Left renal pelvis (tissue), 4 donors: ENCODE results near the gene UBXN6. TPM values are rescaled to one million over a fixed set of nuclear protein-coding genes. Genes with fewer than 3 reads are reported as not detected.

Source experiments
- DNase-seq, 4 donors: peaks; one replicate each; pipeline ENCODE4 v3.0.0-alpha.2; 2013; ENCODE audit warnings: low read depth in 4 of 4, low spot score in 3 of 4
- polyA plus RNA-seq, 4 donors: library from polyadenylated mRNA; unstranded; fragments of 120-200 nt; gene quantifications; one replicate each; pipeline ENCODE4 v1.2.1, GENCODE V29; 2013; ENCODE audit not compliant: insufficient read length in 4 of 4

The UBXN6 gene
- polyA plus RNA-seq, 4 donors = 82.7 to 125 (median 89.8) TPM

GRCh38 chr19:4456843-4457653 is 546 bp downstream of the UBXN6 start:
- peak in 3 of 4 donors; percentile 38 to 60 (median 39) for DNase-seq

- no peak for DNase-seq
Measured at GRCh38 chr19:4456476-4456842, 1.1 kb downstream of the UBXN6 start.

- peak in 3 of 4 donors; percentile 53 to 65 (median 55) for DNase-seq
Measured at GRCh38 chr19:4455719-4456475, 1.7 kb downstream of the UBXN6 start.

DNA sequence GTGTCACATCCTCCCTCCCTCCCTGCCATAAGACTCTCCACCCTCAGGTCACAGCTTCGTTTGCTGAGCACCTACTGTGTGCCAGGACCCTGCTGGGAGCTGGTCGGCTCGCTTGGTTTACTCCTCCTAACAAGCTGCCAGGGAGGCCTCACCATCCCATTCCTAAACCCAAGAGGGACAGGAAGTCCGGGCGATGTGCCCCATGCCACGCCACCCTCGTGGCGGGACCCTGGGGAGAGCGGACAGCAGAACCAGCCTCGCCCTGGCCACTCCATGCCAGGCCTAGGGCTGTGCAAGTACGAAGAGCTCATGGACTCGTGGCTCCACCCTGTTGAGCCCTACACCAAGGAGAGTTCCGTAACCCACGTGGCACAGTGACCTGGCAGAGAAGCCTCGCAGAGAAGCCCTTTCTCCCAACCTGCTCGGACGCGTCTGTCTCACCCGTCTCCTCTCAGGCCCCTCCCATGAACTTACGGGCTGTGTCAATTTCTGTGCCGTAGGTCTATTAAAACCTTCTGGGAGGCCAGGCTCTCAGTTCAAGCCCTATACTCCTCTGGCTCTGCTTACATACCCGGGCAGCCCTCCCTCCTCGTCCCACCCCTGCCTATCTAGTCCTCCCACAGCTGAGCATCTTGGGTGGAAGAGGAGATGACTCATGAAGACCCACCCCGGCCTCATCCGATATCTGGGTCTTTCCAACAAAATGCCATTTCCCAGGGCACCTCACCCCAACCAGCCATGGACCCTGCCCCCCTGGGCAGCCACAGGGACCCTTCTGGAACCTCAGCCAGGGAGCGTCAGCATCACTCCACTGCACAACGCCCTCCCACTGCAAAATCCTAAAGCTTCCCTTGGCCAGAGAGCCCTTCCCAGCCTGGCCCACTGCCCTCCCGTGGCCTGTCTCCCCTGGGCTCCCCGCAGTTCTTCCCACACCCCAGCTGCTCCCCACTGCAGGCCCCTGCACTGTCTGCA is 2.6 kb downstream of the UBXN6 start:
- DNase-seq = no peak

DNA sequence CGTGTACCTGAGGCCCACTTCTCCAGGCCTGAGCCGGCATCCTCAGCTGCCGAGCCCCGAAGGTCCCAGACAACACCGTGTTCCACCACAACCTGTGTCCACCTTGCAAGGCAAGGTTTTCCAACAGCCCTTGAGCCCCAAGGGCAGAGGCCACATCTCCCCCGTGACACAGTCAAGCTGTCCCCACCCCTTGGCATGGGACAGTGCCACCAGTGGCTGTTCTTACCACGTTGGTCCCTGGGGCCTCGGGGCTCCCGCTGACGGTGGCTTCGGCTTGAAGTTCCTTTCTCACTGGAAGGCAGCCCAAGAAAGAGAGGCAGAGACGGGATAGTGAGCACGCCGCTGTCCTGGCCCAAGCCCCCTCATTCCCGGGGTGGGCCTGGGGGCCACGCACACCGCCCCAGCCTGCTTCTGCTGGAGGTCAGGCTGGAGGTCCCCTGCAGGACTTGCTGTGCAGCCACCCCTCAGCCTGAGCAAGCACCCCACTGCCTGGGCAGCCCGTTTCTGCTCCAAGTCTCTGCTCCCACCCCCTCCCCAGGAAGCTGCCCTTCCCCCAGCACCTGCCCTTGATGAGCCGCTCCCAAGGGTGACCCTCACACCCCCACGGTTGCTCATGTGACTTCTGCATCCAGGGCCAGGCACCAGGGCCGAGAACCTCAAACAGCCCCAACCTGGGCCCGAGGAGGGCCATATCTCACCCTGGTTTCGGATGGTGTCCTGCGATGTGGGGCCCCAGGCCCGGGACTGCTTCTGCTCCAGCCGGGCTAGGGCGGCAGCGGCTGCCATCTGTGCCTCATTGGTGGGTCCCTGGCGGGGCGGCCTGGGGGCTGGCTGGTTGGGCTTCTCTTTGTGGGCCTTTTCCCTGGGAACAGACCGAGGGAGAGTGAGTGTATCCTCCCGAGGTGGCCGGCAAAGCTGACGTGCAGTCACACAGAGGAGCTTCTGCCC is 4.1 kb downstream of the UBXN6 start:
- DNase-seq = no peak

GRCh38 chr19:4452230-4452990 is 5.2 kb downstream of the UBXN6 start:
- no peak for DNase-seq

DNA sequence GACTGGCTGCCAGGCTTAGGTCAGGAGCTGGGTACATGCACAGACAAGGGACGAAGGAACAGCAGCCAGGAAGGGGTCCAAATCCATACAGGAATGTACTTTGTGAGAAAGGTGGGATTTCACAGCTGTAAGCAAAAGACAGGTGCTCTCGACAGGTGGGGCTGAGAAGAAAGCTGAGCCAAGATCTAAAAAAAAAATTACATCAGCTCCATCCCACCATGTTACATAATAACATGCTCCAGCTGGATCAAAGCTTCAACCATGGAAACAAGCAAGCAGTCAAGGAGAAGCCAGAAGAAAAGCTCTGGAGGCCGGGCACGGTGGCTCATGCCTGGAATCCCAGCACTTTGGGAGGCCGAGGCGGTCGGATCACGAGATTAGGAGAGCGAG is 8.0 kb downstream of the UBXN6 start:
- DNase-seq = no peak

- no peak for DNase-seq
Measured at GRCh38 chr19:4449022-4449638, 8.5 kb downstream of the UBXN6 start.

GRCh38 chr19:4448147-4448985 is 9.2 kb downstream of the UBXN6 start:
- no peak for DNase-seq

DNA sequence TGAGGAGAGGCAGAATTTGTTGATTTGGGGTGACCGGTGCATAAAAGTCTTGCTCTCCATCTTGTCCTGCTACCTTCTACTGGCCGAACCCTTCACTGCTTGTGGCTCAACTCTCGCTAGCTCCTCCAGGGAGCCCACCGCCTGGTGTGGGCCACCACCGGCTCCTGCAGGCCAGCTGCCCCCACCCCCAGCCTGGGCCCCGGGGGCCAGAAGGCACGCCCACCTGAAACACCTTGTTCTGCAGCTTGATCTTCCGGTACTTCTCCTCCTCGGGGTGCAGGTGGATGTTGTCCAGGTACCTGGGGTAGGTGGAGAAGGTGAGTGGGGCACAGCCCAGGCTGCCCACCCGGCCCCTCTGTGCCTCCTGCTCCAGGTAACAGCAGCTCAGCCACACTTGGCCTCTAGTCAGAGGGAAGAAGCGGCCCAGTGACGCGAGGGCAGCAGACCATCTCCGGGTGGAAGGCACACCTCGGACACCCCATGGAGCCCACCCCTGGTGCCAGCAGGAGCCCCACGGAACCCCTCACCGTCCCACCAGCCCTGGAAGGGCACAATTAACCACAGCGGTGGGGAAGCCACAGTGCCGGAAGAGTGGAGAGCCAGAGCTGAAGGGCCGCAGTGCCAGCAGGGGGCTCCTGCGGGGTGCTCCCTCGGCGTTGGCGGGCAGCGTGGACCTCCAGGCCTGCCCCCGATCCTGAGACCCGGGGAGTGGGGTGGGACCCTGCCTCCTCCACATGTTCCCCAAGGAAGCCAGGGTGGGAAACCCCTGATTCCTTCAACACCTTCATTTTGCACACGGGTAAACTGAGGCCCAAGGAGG is 10.1 kb downstream of the UBXN6 start:
- DNase-seq = no peak

- no peak for DNase-seq
Measured at GRCh38 chr19:4446704-4447200, 10.8 kb downstream of the UBXN6 start.

GRCh38 chr19:4445963-4446703 is 11.5 kb downstream of the UBXN6 start:
- DNase-seq = no peak

GRCh38 chr19:4444765-4445741 is 12.5 kb downstream of the UBXN6 start:
- no peak for DNase-seq

DNA sequence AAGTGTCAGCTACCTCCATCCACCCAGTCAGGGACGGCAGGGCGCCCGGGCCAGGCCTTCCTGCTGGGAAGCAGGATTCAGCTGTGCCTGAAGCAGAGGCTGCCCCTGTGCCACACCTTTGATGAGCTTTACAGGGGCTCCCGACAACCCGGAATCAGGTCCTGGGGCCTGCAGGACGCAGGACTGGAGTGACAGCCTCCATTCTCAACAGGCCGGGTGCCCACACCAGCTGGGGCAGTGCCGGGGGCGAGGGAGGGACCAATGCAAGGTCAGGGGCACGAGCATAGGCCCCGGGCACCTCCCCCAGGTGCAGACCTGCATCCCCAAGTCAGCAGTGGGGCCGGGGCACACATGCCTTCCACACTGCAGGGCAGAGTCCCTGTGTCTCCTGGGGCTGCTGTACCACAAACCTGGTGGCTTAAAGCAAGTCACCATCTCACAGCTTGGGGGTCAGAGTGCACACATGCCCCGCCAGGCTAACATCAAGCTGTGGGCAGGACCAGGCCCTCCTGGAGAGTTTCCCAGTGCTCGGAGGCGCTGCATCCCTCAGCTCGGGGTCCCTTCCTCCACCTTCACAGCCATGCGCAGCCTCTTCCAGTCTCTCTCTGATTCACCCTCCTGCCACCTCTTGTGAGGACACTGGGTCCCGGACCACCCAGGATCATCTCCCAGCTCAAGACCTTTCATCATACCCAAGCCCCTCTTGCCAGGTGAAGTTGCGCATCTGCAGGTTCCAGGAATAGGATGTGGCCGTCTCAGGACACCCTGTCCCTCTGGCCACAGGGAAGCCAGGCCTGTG is 13.4 kb downstream of the UBXN6 start:
- no peak for DNase-seq
